Kidney (tissue), 14 donors: ENCODE data around the gene UBE3B. TPM values are rescaled to one million over a fixed set of nuclear protein-coding genes. Genes with fewer than 3 reads are reported as not detected.
"Not testable (repeated sequence)": the region's sequence is repeated elsewhere in the genome, so short reads cannot be mapped to it uniquely, and the experiment has no call there.

Source experiments
- DNase-seq, 5 donors: peaks; one replicate each; pipeline ENCODE4 v3.0.0-alpha.2; 2013 to 2020
- FAIRE-seq: peaks from 2 replicates; lab custom pipeline; 2012; peaks lifted over from hg19 to GRCh38; lab: Jason Lieb, UNC
- H3K27ac ChIP-seq, 2 donors: one replicate each; pipeline ENCODE4 v1.7.0; 2013; ENCODE audit warnings: low read depth in 2 of 2, low read length in 2 of 2, inconsistent platforms in 1 of 2
- H3K27me3 ChIP-seq: one replicate; pipeline ENCODE4 v1.7.1; 2013; ENCODE audit warnings: low read length, inconsistent platforms; ENCODE audit not compliant: control insufficient read depth, insufficient read depth
- H3K36me3 ChIP-seq, 3 donors: one replicate each; pipeline versions ENCODE4 v1.7.0 to v1.7.1; 2013; ENCODE audit warnings: low read length in 3 of 3, control low read depth in 1 of 3, inconsistent platforms in 1 of 3; ENCODE audit not compliant: insufficient read depth in 3 of 3, control insufficient read depth in 2 of 3
- H3K4me1 ChIP-seq, 3 donors: one replicate each; pipeline versions ENCODE4 v1.7.0 to v1.7.1; 2013; ENCODE audit warnings: low read length in 3 of 3, inconsistent platforms in 1 of 3, low read depth in 1 of 3; ENCODE audit not compliant: control insufficient read depth in 2 of 3, insufficient read depth in 2 of 3
- H3K4me3 ChIP-seq, 3 donors: one replicate each; pipeline versions ENCODE4 v1.7.0 to v1.8.1; 2013; ENCODE audit warnings: low read length in 3 of 3, control low read depth in 1 of 3, inconsistent platforms in 1 of 3
- H3K9ac ChIP-seq, 3 donors: one replicate each; pipeline versions ENCODE4 v1.7.0 to v1.7.1; 2013; ENCODE audit warnings: low read length in 3 of 3, control low read depth in 1 of 3, inconsistent platforms in 1 of 3
- H3K9me3 ChIP-seq, 3 donors: one replicate each; pipeline versions ENCODE4 v1.7.0 to v1.7.1; 2013; ENCODE audit warnings: low read length in 3 of 3, control low read depth in 1 of 3, inconsistent platforms in 1 of 3; ENCODE audit not compliant: control insufficient read depth in 2 of 3, insufficient read depth in 1 of 3
- CTCF ChIP-seq: IDR thresholded peaks from 3 replicates; pipeline ENCODE4 v1.5.1; 2012; ENCODE audit warnings: mild to moderate bottlenecking, moderate library complexity, borderline replicate concordance; ENCODE audit not compliant: insufficient read depth; ENCODE audit errors: extremely low read depth
- intact Hi-C: fragments of 100-400 bp; cut with DNase I; formaldehyde crosslinking; loops from one replicate; pipeline ENCODE4 v1.11.1; 2022
- polyA plus RNA-seq: library from polyadenylated mRNA; stranded (reverse); fragments of 350-450 nt; fragmentation: Illumina TruSeq; extraction: RNeasy Lipid Tissue Mini Kit (QIAGEN cat#74804); gene quantifications from one replicate; pipeline ENCODE4 v1.2.3, GENCODE V29; 2014; ENCODE audit warnings: low read depth, low replicate concordance; ENCODE audit not compliant: insufficient read depth
- total RNA-seq: library from RNA; stranded (reverse); fragmentation: NEBNext Ultra II Directional; extraction: Animal tissue kit (Norgen Biotek cat#: 25700); gene quantifications from one replicate; pipeline ENCODE4 v1.2.1, GENCODE V29; 2021
- donor health status: control.
- donor health status: control.
- donor health status: control.
- donor health status: control.
- donor health status: control.
- donor health status: DM: yes; HTN: yes; CAD: no.
- donor health status: Normal renal cell carcinoma (clear cell type).

Gene UBE3B
- total and polyA plus RNA-seq, 2 donors from 2014 or later = 13.9 to 44.3 TPM

- intact Hi-C loops = no loop called here
- Histone ChIP-seq H3K27ac (no peak overlapping the region), H3K4me3 (no peak overlapping the region), H3K36me3 (peaks cover 4 to 18% (median 16%) of the 10 kb centered on the region in 3 donors), H3K27me3 (no peaks in the 10 kb centered on the region), H3K4me1 (peaks cover 0 to 16% (median 14%) of the 10 kb centered on the region in 3 donors), H3K9me3 (no peaks in the 10 kb centered on the region), H3K9ac (no peak overlapping the region)
- DNase-seq = no peak
- no peak for FAIRE-seq
- TF ChIP-seq CTCF = no peak
These were observed 7.9 kb upstream of the UBE3B start for GRCh38 chr12:109469517-109469916.

- Histone ChIP-seq H3K4me3 (no peak overlapping the region), H3K4me1 (peaks cover 0 to 19% (median 5%) of the 10 kb centered on the region in 3 donors)
- no peak for FAIRE-seq
These were observed 4.4 kb upstream of the UBE3B start for GRCh38 chr12:109473006-109473405.

GRCh38 chr12:109473526-109474270 is 3.7 kb upstream of the UBE3B start:
- H3K9ac ChIP-seq, H3K9me3 ChIP-seq, H3K4me3 ChIP-seq, H3K27ac ChIP-seq, DNase-seq, FAIRE-seq, H3K27me3 ChIP-seq, intact Hi-C loops: not testable (repeated sequence)
- peaks cover 4 to 10% (median 7%) of the 10 kb centered on the region in 3 donors for H3K36me3 ChIP-seq
- H3K4me1 ChIP-seq = peaks cover 0 to 22% (median 7%) of the 10 kb centered on the region in 3 donors

More at GRCh38 chr12:109473006-109473405, 4.4 kb upstream of the UBE3B start:
- Histone ChIP-seq H3K27me3 (no peaks in the 10 kb centered on the region), H3K27ac (no peak overlapping the region), H3K9ac (no peak overlapping the region), H3K36me3 (peaks cover 4 to 13% (median 7%) of the 10 kb centered on the region in 3 donors), H3K9me3 (no peaks in the 10 kb centered on the region)
- no peak for TF ChIP-seq CTCF
- DNase-seq = no peak
- intact Hi-C loops = no loop called here

- FAIRE-seq (no peak), DNase-seq (no peak)
- no peaks in the 10 kb centered on the region for H3K9me3 ChIP-seq
- H3K4me1 ChIP-seq = peaks cover 0 to 20% (median 9%) of the 10 kb centered on the region in 3 donors
- intact Hi-C loops = loop anchor here (5.0 kb wide), 1 partner anchor 43 kb away; no protein-coding TSS in a partner anchor
- no peak overlapping the region for H3K27ac ChIP-seq
- TF ChIP-seq CTCF = no peak
- H3K36me3 ChIP-seq = no peaks in the 10 kb centered on the region
- H3K4me3 ChIP-seq = peak overlapping the region in 1 of 3 donors; percentile 99
- H3K9ac ChIP-seq = no peak overlapping the region
- H3K27me3 ChIP-seq = no peaks in the 10 kb centered on the region
These were observed 2.3 kb upstream of the UBE3B start for GRCh38 chr12:109475121-109475520.
